Prostate gland (tissue), 2 donors: ENCODE measurements around the gene BABAM2. TPM values are rescaled to one million over a fixed set of nuclear protein-coding genes. Genes with fewer than 3 reads are reported as not detected.

Experiments
- DNase-seq: peaks from one replicate; pipeline ENCODE4 v3.0.0-alpha.2; 2019; ENCODE audit warnings: low spot score
- H3K27ac ChIP-seq, 2 donors: fragments of 200-600 bp; sonication (generic); 2 replicates each; pipeline ENCODE4 v1.5.1; 2017 to 2019
- H3K27me3 ChIP-seq: fragments of 200-600 bp; sonication (generic); replicated peaks from 2 replicates; pipeline ENCODE4 v1.5.1; 2019; ENCODE audit not compliant: insufficient read depth
- H3K36me3 ChIP-seq, 2 donors: fragments of 200-600 bp; sonication (generic); 1 replicate in 1 of 2; 2 replicates in 1 of 2; pipeline versions ENCODE4 v1.5.1 to v1.8.1; 2017 to 2019
- H3K4me1 ChIP-seq: fragments of 200-600 bp; sonication (generic); replicated peaks from 2 replicates; pipeline ENCODE4 v1.5.1; 2019
- H3K4me3 ChIP-seq, 2 donors: fragments of 200-600 bp; sonication (generic); 2 replicates each; pipeline ENCODE4 v1.5.1; 2017 to 2019
- H3K9me3 ChIP-seq: fragments of 200-600 bp; sonication (generic); 2 replicates; pipeline ENCODE4 v1.5.1; 2017
- POLR2A ChIP-seq: fragments of 450-650 bp; IDR thresholded peaks from one replicate; pipeline ENCODE4 v1.6.1; 2016; ENCODE audit warnings: antibody characterized with exemption, mild to moderate bottlenecking
- POLR2AphosphoS5 ChIP-seq: sonication (generic); formaldehyde crosslinking; IDR thresholded peaks from one replicate; pipeline ENCODE4 v1.6.1; 2017; ENCODE audit warnings: antibody characterized with exemption
- WGBS: methylation state at CpG from one replicate; pipeline ENCODE4 v1.1.5; 2018; 5-methylcytosine and 5-hydroxymethylcytosine counted together
- intact Hi-C: fragments of 100-400 bp; cut with DNase I; formaldehyde crosslinking; loops from one replicate; pipeline ENCODE4 v1.14.2; 2022
- total RNA-seq, 2 donors: library from RNA; depleted of rRNA; stranded (reverse); fragments of >200 nt; gene quantifications; one replicate each; pipeline ENCODE4 v1.1.0, GENCODE V29; 2016
- TF ChIP-seq, protein P1 (sequence below), 4 experiments: fragments of 200-600 bp in 2 of 4; fragments of 450-650 bp in 2 of 4; sonication (generic) in 2 of 4; IDR thresholded peaks; 1 replicate in 3 of 4; 2 replicates in 1 of 4; pipeline ENCODE4 v1.5.1; 2016 to 2019; ENCODE audit warnings: antibody characterized with exemption in 4 of 4, mild to moderate bottlenecking in 2 of 4, moderate library complexity in 2 of 4

The BABAM2 gene
- total RNA-seq, 2 donors from 2014 or later, result 35.8 to 37.3 TPM

DNA sequence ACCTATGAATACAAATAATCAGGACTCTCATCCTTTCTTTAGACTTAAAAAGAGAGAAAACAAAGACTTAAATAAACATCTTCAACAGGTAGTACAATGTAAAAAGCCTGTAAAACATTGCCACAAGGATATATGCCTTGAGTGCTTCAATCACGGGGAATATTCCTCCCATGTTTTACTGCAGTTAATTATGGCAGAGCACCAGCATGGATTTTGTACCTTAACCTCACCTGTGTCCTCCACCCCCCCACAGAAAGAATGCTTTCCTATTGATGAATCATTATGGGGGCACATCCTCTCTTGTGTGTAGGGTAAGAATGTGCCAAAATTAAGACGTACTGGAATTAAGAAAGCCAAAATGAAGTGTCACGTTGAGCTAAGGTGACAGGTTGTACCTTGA lies 312.2 kb downstream of the BABAM2 start:
- WGBS, result 69% methylated on average over 3 of the region's 3 CpGs
- H3K36me3 ChIP-seq, result no peaks in the 10 kb centered on the region
- intact Hi-C loops, result no loop called here

DNA sequence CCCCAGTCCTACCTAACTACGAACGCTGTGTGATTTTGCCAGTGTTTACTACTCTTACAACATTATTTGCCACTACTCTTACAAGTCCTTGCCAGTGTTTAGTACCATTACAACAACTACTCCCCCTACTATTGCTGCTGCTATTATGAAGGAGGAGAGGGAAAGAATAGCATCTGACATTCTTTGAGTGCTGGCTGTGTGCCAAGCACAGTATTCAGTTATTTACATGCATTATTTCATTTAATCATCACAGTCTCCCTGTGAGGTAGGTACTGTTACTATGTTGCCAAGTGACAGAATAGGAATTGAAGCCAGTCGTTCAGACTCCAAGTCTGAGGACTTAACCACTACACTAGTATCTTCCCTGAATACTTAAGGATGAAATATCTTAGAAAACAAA lies 316.2 kb downstream of the BABAM2 start:
- Histone ChIP-seq H3K4me3 (no peak overlapping the region), H3K9me3 (no peaks in the 10 kb centered on the region), H3K27ac (no peak overlapping the region), H3K27me3 (no peaks in the 10 kb centered on the region), H3K36me3 (no peaks in the 10 kb centered on the region), H3K4me1 (no peaks in the 10 kb centered on the region)
- 77% methylated on average over 3 of the region's 3 CpGs for WGBS
- TF ChIP-seq POLR2AphosphoS5 (no peak), POLR2A (no peak)
- TF ChIP-seq, protein P1, sequence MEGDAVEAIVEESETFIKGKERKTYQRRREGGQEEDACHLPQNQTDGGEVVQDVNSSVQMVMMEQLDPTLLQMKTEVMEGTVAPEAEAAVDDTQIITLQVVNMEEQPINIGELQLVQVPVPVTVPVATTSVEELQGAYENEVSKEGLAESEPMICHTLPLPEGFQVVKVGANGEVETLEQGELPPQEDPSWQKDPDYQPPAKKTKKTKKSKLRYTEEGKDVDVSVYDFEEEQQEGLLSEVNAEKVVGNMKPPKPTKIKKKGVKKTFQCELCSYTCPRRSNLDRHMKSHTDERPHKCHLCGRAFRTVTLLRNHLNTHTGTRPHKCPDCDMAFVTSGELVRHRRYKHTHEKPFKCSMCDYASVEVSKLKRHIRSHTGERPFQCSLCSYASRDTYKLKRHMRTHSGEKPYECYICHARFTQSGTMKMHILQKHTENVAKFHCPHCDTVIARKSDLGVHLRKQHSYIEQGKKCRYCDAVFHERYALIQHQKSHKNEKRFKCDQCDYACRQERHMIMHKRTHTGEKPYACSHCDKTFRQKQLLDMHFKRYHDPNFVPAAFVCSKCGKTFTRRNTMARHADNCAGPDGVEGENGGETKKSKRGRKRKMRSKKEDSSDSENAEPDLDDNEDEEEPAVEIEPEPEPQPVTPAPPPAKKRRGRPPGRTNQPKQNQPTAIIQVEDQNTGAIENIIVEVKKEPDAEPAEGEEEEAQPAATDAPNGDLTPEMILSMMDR (IDR thresholded peaks at IDR 0.05), result no peak
- DNase-seq, result no peak
- intact Hi-C loops, result no loop called here

More for the DNA sequence above, 312.2 kb downstream of the BABAM2 start:
- Histone ChIP-seq H3K27me3 (no peaks in the 10 kb centered on the region), H3K9me3 (no peaks in the 10 kb centered on the region), H3K4me3 (no peak overlapping the region), H3K4me1 (no peaks in the 10 kb centered on the region), H3K27ac (no peak overlapping the region)
- no peak for DNase-seq
- TF ChIP-seq POLR2AphosphoS5, result no peak
- no peak for TF ChIP-seq POLR2A
- TF ChIP-seq, protein P1 (IDR thresholded peaks at IDR 0.05), result no peak

DNA sequence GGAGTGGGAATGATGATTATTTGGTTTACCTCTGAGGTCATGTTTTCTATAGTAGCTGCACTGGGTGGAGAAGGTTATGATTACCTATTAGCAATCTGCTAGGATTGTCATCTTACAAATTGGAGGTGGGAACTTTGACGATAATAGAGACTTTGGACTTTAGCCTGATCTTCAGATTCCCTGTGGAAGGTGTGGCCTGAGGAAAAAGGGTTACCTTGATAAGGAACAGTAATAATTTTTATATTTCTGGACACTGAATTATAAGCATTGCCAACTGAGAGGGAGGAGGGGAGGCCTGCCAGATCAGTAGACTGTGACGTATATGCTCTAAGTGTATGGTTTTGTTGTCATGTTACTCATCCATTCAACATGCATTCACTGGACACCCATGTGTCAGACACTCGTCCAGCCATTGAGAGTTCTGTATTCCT lies 318.7 kb downstream of the BABAM2 start:
- no peaks in the 10 kb centered on the region for H3K36me3 ChIP-seq
- H3K27ac ChIP-seq, result no peak overlapping the region
- no peaks in the 10 kb centered on the region for H3K4me1 ChIP-seq
- H3K27me3 ChIP-seq, result no peaks in the 10 kb centered on the region
- no peaks in the 10 kb centered on the region for H3K9me3 ChIP-seq
- WGBS, result 94% methylated on average over 3 of the region's 3 CpGs
- TF ChIP-seq, protein P1 (IDR thresholded peaks at IDR 0.05), result no peak
- TF ChIP-seq POLR2A (no peak), POLR2AphosphoS5 (no peak)
- DNase-seq, result no peak
- no peak overlapping the region for H3K4me3 ChIP-seq
- intact Hi-C loops, result no loop called here

DNA sequence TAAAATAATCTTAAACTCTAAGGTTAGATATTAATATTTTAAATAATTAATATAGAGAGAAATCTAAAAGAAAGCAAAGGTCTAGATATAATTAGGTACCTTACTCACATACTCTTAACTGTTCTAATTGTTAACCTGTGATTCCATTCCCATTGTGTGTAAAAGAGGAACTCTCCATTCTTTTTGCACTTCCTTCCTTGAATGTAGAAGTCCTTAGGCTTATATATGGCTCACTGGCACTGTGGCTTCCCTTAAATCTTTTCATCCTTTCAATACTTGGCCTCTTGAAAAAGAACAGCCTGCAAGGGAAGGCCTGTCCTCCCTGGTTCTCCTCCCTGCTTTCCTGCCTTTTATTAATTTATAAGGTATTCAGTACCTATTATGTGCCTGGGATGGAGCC lies 319.3 kb downstream of the BABAM2 start:
- intact Hi-C loops, result no loop called here

DNA sequence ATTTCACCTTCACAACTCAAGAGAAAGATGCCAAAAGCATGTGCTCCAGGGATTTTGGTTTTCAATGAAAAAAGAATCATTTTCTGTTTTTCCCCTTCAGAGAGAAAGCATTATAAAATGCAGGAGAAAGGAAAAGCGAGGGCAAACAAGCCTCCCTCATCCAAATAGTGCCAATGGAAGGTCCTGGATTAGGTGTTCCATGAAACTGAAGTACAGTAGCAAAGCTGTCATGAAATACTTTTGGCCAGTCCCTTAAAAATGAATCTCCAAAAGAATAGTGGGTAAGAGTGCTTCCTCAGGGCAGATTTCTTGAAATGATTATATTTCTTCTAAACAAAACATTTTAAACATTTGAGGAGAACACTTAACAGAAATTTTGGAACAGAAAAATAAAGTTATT lies 320.0 kb downstream of the BABAM2 start:
- H3K9me3 ChIP-seq, result no peaks in the 10 kb centered on the region
- intact Hi-C loops, result no loop called here
- H3K27me3 ChIP-seq, result no peaks in the 10 kb centered on the region
- no peak overlapping the region for H3K4me3 ChIP-seq
- no peaks in the 10 kb centered on the region for H3K4me1 ChIP-seq
- H3K36me3 ChIP-seq, result no peaks in the 10 kb centered on the region
- WGBS, result 78% methylated on average over 1 of the region's 1 CpG
- TF ChIP-seq POLR2A, result no peak
- no peak for TF ChIP-seq POLR2AphosphoS5
- TF ChIP-seq, protein P1 (IDR thresholded peaks at IDR 0.05), result no peak
- no peak overlapping the region for H3K27ac ChIP-seq
- no peak for DNase-seq

More for the DNA sequence above, 319.3 kb downstream of the BABAM2 start:
- no peaks in the 10 kb centered on the region for H3K4me1 ChIP-seq
- H3K4me3 ChIP-seq, result no peak overlapping the region
- TF ChIP-seq POLR2A (no peak), POLR2AphosphoS5 (no peak)
- TF ChIP-seq, protein P1 (IDR thresholded peaks at IDR 0.05), result no peak
- no peaks in the 10 kb centered on the region for H3K36me3 ChIP-seq
- DNase-seq, result no peak
- H3K27ac ChIP-seq, result no peak overlapping the region
- H3K9me3 ChIP-seq, result no peaks in the 10 kb centered on the region
- no peaks in the 10 kb centered on the region for H3K27me3 ChIP-seq
